ENCODE measurements around the gene NTM.

The NTM gene

GRCh38 chr11:131354251-131354701 is 16.1 kb upstream of the NTM start:
- TF ChIP-seq CTCF (IDR thresholded peaks at IDR 0.05; ENCODE audit: insufficient read depth, low read length) (no peak), GABPA (IDR thresholded peaks at IDR 0.05; ENCODE audit: low read depth) (no peak), REST (IDR thresholded peaks at IDR 0.05; ENCODE audit: insufficient replicate concordance, low read depth) (no peak), SPI1 (IDR thresholded peaks at IDR 0.05; ENCODE audit: borderline replicate concordance, low read depth) (no peak), POLR2AphosphoS5 (IDR thresholded peaks at IDR 0.05; ENCODE audit: low read depth) (no peak)
- no peak overlapping the region for H3K27ac ChIP-seq (replicated peaks)
- no peaks in the 10 kb centered on the region for H3K27me3 ChIP-seq (ENCODE audit: insufficient read depth, poor library complexity, severe bottlenecking)
- H3K4me3 ChIP-seq (replicated peaks; ENCODE audit: insufficient read depth, low read length), result no peak overlapping the region
- peak in 1 of 2 experiments; percentile 42 for DNase-seq (ENCODE audit: low read depth in 1 of 2, low spot score in 1 of 2)

- TF ChIP-seq SPI1 (IDR thresholded peaks at IDR 0.05; ENCODE audit: borderline replicate concordance, low read depth) (no peak), POLR2AphosphoS5 (IDR thresholded peaks at IDR 0.05; ENCODE audit: low read depth) (no peak), GABPA (IDR thresholded peaks at IDR 0.05; ENCODE audit: low read depth) (no peak), REST (IDR thresholded peaks at IDR 0.05; ENCODE audit: insufficient replicate concordance, low read depth) (no peak), CTCF (IDR thresholded peaks at IDR 0.05; ENCODE audit: insufficient read depth, low read length) (no peak)
- H3K4me3 ChIP-seq (replicated peaks; ENCODE audit: insufficient read depth, low read length), result no peak overlapping the region
- no peak overlapping the region for H3K27ac ChIP-seq (replicated peaks)
- DNase-seq (ENCODE audit: low read depth in 1 of 2, low spot score in 1 of 2), result no peak
- no peaks in the 10 kb centered on the region for H3K27me3 ChIP-seq (ENCODE audit: insufficient read depth, poor library complexity, severe bottlenecking)
Measured at GRCh38 chr11:131356206-131356605, 14.2 kb upstream of the NTM start.

- no peak for DNase-seq (ENCODE audit: low read depth in 1 of 2, low spot score in 1 of 2)
- H3K4me3 ChIP-seq (replicated peaks; ENCODE audit: insufficient read depth, low read length), result no peak overlapping the region
- no peak for TF ChIP-seq REST (IDR thresholded peaks at IDR 0.05; ENCODE audit: insufficient replicate concordance, low read depth)
- TF ChIP-seq GABPA (IDR thresholded peaks at IDR 0.05; ENCODE audit: low read depth), result no peak
- no peak for TF ChIP-seq SPI1 (IDR thresholded peaks at IDR 0.05; ENCODE audit: borderline replicate concordance, low read depth)
- TF ChIP-seq CTCF (IDR thresholded peaks at IDR 0.05; ENCODE audit: insufficient read depth, low read length), result no peak
- TF ChIP-seq POLR2AphosphoS5 (IDR thresholded peaks at IDR 0.05; ENCODE audit: low read depth), result no peak
- peaks cover 5% of the 10 kb centered on the region for H3K27me3 ChIP-seq (ENCODE audit: insufficient read depth, poor library complexity, severe bottlenecking)
- H3K27ac ChIP-seq (replicated peaks), result no peak overlapping the region
Measured at GRCh38 chr11:131365329-131365930, 5.0 kb upstream of the NTM start.
